Activated CD4-positive, alpha-beta T cell treated with anti-CD3 and anti-CD28 coated beads, Interleukin-2, Interleukin-6, amounts not matched to agents 100 ng/mL and 50 ng/mL, durations not matched to agents 16 hours and 8 hours (primary cell): ENCODE results near the gene TMEM97.
"Not testable (repeated sequence)": the region's sequence is repeated elsewhere in the genome, so short reads cannot be mapped to it uniquely, and the experiment has no call there.

Experiments used
- DNase-seq: peaks from one replicate; pipeline ENCODE4 v3.0.0-alpha.2; 2020

Gene TMEM97

GRCh38 chr17:28338769-28339212, 19.8 kb downstream of the TMEM97 start:
- DNase-seq: not testable (repeated sequence)

GRCh38 chr17:28339431-28339830, 20.4 kb downstream of the TMEM97 start:
- DNase-seq: no peak

- no peak for DNase-seq
These were observed 21.4 kb downstream of the TMEM97 start for GRCh38 chr17:28340374-28340773.

GRCh38 chr17:28341516-28341915, 22.5 kb downstream of the TMEM97 start:
- no peak for DNase-seq

- DNase-seq: no peak
These were observed 23.3 kb downstream of the TMEM97 start for GRCh38 chr17:28342313-28342712.

- DNase-seq: no peak
These were observed 24.5 kb downstream of the TMEM97 start for GRCh38 chr17:28343491-28343932.

- no peak for DNase-seq
These were observed 25.0 kb downstream of the TMEM97 start for GRCh38 chr17:28344011-28344410.

- no peak for DNase-seq
These were observed 25.5 kb downstream of the TMEM97 start for GRCh38 chr17:28344435-28344901.

GRCh38 chr17:28345419-28346198, 26.6 kb downstream of the TMEM97 start:
- no peak for DNase-seq

GRCh38 chr17:28346199-28346580, 27.2 kb downstream of the TMEM97 start:
- no peak for DNase-seq

- DNase-seq: no peak
These were observed 27.8 kb downstream of the TMEM97 start for GRCh38 chr17:28346746-28347246.

- no peak for DNase-seq
These were observed 28.4 kb downstream of the TMEM97 start for GRCh38 chr17:28347261-28347891.

- no peak for DNase-seq
These were observed 30.0 kb downstream of the TMEM97 start for GRCh38 chr17:28348979-28349378.

GRCh38 chr17:28350271-28350670, 31.3 kb downstream of the TMEM97 start:
- no peak for DNase-seq

- DNase-seq: peak; percentile 98
These were observed 38.3 kb downstream of the TMEM97 start, which contains the start of gene POLDIP2 for GRCh38 chr17:28357061-28357900. POLDIP2 (minus strand) TSS chr17:28357527; CDS start chr17:28357448, 79 bp downstream.

- DNase-seq: no peak
These were observed 38.8 kb downstream of the TMEM97 start for GRCh38 chr17:28357901-28358197.

GRCh38 chr17:28363186-28363585, 44.2 kb downstream of the TMEM97 start:
- no peak for DNase-seq

GRCh38 chr17:28363776-28364650, 45.0 kb downstream of the TMEM97 start:
- DNase-seq: no peak

- DNase-seq: no peak
These were observed 45.8 kb downstream of the TMEM97 start, which contains the start of gene SEBOX for GRCh38 chr17:28364665-28365363. SEBOX (minus strand) TSS chr17:28365199; CDS start chr17:28365151, 48 bp downstream.

GRCh38 chr17:28365487-28365886, 46.5 kb downstream of the TMEM97 start:
- no peak for DNase-seq

- no peak for DNase-seq
These were observed 47.6 kb downstream of the TMEM97 start for GRCh38 chr17:28366605-28367004.
